HG02943 (cell line): Measurements from ENCODE around the gene OSBPL10.
"Not testable (repeated sequence)": the region's sequence is repeated elsewhere in the genome, so short reads cannot be mapped to it uniquely, and the experiment has no call there.

Experiments
- ATAC-seq: cut with Tn5 transposase; IDR thresholded peaks from one replicate; pipeline ENCODE4 v1.9.1; 2021; ENCODE audit warnings: mild to moderate bottlenecking, low read depth, moderate library complexity; ENCODE audit not compliant: unreplicated experiment

OSBPL10 gene

GRCh38 chr3:31981206-31982181 lies at the start of gene OSBPL10, which contains the start of gene ZNF860:
TSS of gene OSBPL10 (minus strand) at chr3:31981262. CDS start at chr3:31981179, 83 bp downstream.
TSS of gene ZNF860 (plus strand) at chr3:31981750. CDS start at chr3:31989080, 7,330 bp downstream.
- no peak for ATAC-seq

GRCh38 chr3:32026593-32026992 lies 45.5 kb upstream of the OSBPL10 start:
- no peak for ATAC-seq

GRCh38 chr3:32022947-32023346 lies 41.9 kb upstream of the OSBPL10 start:
- no peak for ATAC-seq

GRCh38 chr3:32021748-32022147 lies 40.7 kb upstream of the OSBPL10 start:
- no peak for ATAC-seq

- ATAC-seq: no peak
Measured at GRCh38 chr3:32021155-32021554, 40.1 kb upstream of the OSBPL10 start.

- ATAC-seq: no peak
Measured at GRCh38 chr3:32018757-32019564, 37.9 kb upstream of the OSBPL10 start.

GRCh38 chr3:32017286-32017685 lies 36.2 kb upstream of the OSBPL10 start:
- no peak for ATAC-seq

- not testable (repeated sequence) for ATAC-seq
Measured at GRCh38 chr3:32015638-32016037, 34.6 kb upstream of the OSBPL10 start.

- not testable (repeated sequence) for ATAC-seq
Measured at GRCh38 chr3:32010699-32011098, 29.6 kb upstream of the OSBPL10 start.

- ATAC-seq: no peak
Measured at GRCh38 chr3:32009957-32010356, 28.9 kb upstream of the OSBPL10 start.

- ATAC-seq: no peak
Measured at GRCh38 chr3:32009101-32009500, 28.0 kb upstream of the OSBPL10 start.

- ATAC-seq: no peak
Measured at GRCh38 chr3:32004113-32004765, 23.2 kb upstream of the OSBPL10 start.

- ATAC-seq: no peak
Measured at GRCh38 chr3:32003380-32003779, 22.3 kb upstream of the OSBPL10 start.

- ATAC-seq: no peak
Measured at GRCh38 chr3:32002561-32003368, 21.7 kb upstream of the OSBPL10 start.

- no peak for ATAC-seq
Measured at GRCh38 chr3:32000877-32001276, 19.8 kb upstream of the OSBPL10 start.

GRCh38 chr3:31999907-32000439 lies 18.9 kb upstream of the OSBPL10 start:
- ATAC-seq: no peak

- ATAC-seq: no peak
Measured at GRCh38 chr3:31997500-31997899, 16.4 kb upstream of the OSBPL10 start.

- ATAC-seq: no peak
Measured at GRCh38 chr3:31996195-31996594, 15.1 kb upstream of the OSBPL10 start.

- ATAC-seq: not testable (repeated sequence)
Measured at GRCh38 chr3:31995026-31995425, 14.0 kb upstream of the OSBPL10 start.

GRCh38 chr3:31993843-31994242 lies 12.8 kb upstream of the OSBPL10 start:
- no peak for ATAC-seq
